Psoas muscle (tissue), 8 donors: ENCODE results near the gene SMAD1. TPM values are rescaled to one million over a fixed set of nuclear protein-coding genes. Genes with fewer than 3 reads are reported as not detected.
A peak's percentile ranks its signal among the peaks of the same experiment; 100 is the strongest.

Experiments
- ATAC-seq, 4 donors: fragments of 200-7000 bp; cut with Tn5 transposase; one replicate each; pipeline ENCODE4 v1.9.1; 2020; ENCODE audit warnings: moderate library complexity in 3 of 4, mild to moderate bottlenecking in 2 of 4
- DNase-seq, 2 donors: peaks; one replicate each; pipeline ENCODE4 v3.0.0-alpha.2; 2020
- H3K27ac ChIP-seq: fragments of 200-600 bp; one replicate; pipeline ENCODE4 v1.8.0; 2022
- H3K27me3 ChIP-seq, 3 donors: fragments of 200-600 bp in 1 of 3; one replicate each; pipeline versions ENCODE4 v1.6.1 to v1.8.0; 2013 to 2022; ENCODE audit warnings: low read length in 2 of 3, mild to moderate bottlenecking in 2 of 3, moderate library complexity in 1 of 3; ENCODE audit not compliant: insufficient read depth in 3 of 3
- H3K36me3 ChIP-seq, 2 donors: fragments of 200-600 bp in 1 of 2; one replicate each; pipeline versions ENCODE4 v1.6.1 to v1.8.0; 2013 to 2022; ENCODE audit warnings: low read depth in 1 of 2, mild to moderate bottlenecking in 1 of 2, moderate library complexity in 1 of 2; ENCODE audit not compliant: insufficient read depth in 1 of 2
- H3K4me1 ChIP-seq: fragments of 200-600 bp; one replicate; pipeline ENCODE4 v1.8.0; 2022
- H3K4me3 ChIP-seq: fragments of 200-600 bp; one replicate; pipeline ENCODE4 v1.8.0; 2022; ENCODE audit warnings: mild to moderate bottlenecking
- H3K9me3 ChIP-seq: fragments of 200-600 bp; one replicate; pipeline ENCODE4 v1.8.0; 2022
- WGBS, 3 donors: extraction: QIAGEN DNeasy Blood & Tissue Kit; methylation state at CpG; one replicate each; pipeline versions ENCODE4 v1.1.6 to v1.1.7; 2013; 5-methylcytosine and 5-hydroxymethylcytosine counted together
- intact Hi-C, 2 donors: fragments of 100-400 bp; cut with DNase I; formaldehyde crosslinking; loops; one replicate each; pipeline versions ENCODE4 v1.11.0 to v1.14.2; 2022
- polyA plus RNA-seq, 3 donors: library from polyadenylated mRNA; stranded (reverse); fragments of 200-250 nt; gene quantifications; one replicate each; pipeline ENCODE4 v1.2.3, GENCODE V29; 2013
- total RNA-seq, 4 donors: library from RNA; stranded (reverse); fragmentation: NEBNext Ultra II Directional in 2 of 4; extraction: Animal tissue kit (Norgen Biotek cat#: 25700) in 2 of 4; gene quantifications; one replicate each; pipeline versions ENCODE4 v1.2.1 to v1.2.4, GENCODE V29; 2021 to 2023
- TF ChIP-seq, protein P1 (sequence below): fragments of 200-600 bp; IDR thresholded peaks from one replicate; pipeline ENCODE4 v1.8.0; 2022; ENCODE audit warnings: antibody characterized with exemption
- donor health status: healthy with polysubstance abuse.
- donor health status: DM: no; HTN: no; CAD: no; lungs with moderate emphysema.
- donor health status: Bipolar disorder and iron deficiency.
- donor health status: healthy.
- donor health status: DM: yes; HTN: yes; CAD: no.
- donor health status: DM: no; HTN: no; CAD: no.
- donor health status: DM: no; HTN: no; CAD: no.
- donor health status: DM: yes; HTN: yes; CAD: no.

SMAD1 gene
- total and polyA plus RNA-seq, 7 donors: 5.0 to 30.6 (median 17.2) TPM

DNA sequence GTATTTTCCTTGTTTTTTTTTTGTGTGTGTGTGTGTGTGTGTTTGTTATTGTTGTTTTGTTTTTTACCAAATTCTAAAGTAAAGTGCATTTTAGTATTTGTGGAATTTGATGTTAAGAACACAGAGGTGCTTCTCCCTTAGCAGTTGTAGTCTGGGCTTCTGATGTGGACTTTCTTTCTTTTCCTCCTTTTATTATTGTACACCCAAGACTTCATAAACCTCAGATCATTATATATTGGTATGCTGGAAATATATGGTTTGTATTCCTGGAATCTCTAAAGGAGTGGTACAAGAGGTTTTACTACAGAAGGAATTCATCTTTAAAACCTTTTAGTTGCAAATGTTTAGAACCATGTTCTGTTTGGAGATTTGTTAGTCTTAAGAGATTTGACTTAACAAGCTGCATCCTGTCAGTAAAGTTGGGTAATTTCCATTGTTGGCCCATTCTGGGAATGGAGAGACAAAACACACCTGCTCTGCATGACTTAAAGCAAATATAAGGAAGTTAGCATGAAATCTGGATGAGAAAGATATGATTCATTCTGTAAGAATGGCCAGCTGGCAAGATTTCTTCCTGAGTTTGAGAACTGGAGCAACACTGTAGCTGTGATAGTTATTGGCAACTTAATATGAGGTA is 64.0 kb downstream of the SMAD1 start:
- intact Hi-C loops: loop anchor here in 1 of 2 donors (5.0 kb wide), 1 partner anchor 63 kb away; the partner anchor contains the start of gene SMAD1
- DNase-seq (no peak), ATAC-seq (peak in 1 of 4 donors; percentile 36)
- no peaks in the 10 kb centered on the region for H3K27me3 ChIP-seq
- H3K36me3 ChIP-seq: peaks cover 6 to 61% of the 10 kb centered on the region in 2 donors
- no peak overlapping the region for H3K4me3 ChIP-seq
- TF ChIP-seq, protein P1, sequence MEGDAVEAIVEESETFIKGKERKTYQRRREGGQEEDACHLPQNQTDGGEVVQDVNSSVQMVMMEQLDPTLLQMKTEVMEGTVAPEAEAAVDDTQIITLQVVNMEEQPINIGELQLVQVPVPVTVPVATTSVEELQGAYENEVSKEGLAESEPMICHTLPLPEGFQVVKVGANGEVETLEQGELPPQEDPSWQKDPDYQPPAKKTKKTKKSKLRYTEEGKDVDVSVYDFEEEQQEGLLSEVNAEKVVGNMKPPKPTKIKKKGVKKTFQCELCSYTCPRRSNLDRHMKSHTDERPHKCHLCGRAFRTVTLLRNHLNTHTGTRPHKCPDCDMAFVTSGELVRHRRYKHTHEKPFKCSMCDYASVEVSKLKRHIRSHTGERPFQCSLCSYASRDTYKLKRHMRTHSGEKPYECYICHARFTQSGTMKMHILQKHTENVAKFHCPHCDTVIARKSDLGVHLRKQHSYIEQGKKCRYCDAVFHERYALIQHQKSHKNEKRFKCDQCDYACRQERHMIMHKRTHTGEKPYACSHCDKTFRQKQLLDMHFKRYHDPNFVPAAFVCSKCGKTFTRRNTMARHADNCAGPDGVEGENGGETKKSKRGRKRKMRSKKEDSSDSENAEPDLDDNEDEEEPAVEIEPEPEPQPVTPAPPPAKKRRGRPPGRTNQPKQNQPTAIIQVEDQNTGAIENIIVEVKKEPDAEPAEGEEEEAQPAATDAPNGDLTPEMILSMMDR: no peak
- H3K4me1 ChIP-seq: peaks cover 8% of the 10 kb centered on the region
- H3K9me3 ChIP-seq: no peaks in the 10 kb centered on the region
- H3K27ac ChIP-seq: peak overlapping the region; percentile 17

DNA sequence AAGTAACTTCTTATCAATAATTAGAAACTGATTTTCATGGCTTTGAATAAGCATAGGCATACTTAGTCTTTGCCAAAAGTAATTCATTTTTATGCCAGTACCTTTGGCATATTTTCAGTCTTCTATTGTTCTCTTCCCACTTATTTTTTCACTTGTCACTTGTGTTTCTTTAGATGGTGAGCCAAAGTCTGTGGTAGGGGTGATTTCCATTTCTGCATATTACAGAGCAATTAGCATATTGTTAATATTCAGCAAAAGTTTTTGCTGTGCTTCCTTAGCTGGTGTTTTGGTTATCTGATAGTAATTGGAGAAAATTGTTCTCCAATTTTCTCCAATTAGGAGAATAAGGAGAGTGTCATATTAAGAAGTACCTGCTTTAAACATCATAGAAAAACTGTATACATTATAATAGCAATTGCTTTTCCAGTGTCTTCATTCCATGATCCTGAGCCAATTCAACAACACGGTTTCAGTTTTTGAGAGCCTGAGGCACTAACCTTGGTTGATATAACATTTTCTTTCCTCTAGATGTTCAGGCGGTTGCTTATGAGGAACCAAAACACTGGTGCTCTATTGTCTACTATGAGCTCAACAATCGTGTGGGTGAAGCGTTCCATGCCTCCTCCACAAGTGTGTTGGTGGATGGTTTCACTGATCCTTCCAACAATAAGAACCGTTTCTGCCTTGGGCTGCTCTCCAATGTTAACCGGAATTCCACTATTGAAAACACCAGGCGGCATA is 64.7 kb downstream of the SMAD1 start:
- no peaks in the 10 kb centered on the region for H3K9me3 ChIP-seq
- H3K27ac ChIP-seq: no peak overlapping the region
- DNase-seq: no peak
- TF ChIP-seq, protein P1: no peak
- intact Hi-C loops: loop anchor here in 1 of 2 donors (5.0 kb wide), 1 partner anchor 64 kb away; the partner anchor contains the start of gene SMAD1
- ATAC-seq: no peak
- peaks cover 8% of the 10 kb centered on the region for H3K4me1 ChIP-seq
- H3K36me3 ChIP-seq: peaks cover 6 to 57% of the 10 kb centered on the region in 2 donors
- WGBS, 3 donors: 47 to 54% (median 52%) methylated on average over 7 of the region's 7 CpGs
- H3K27me3 ChIP-seq: no peaks in the 10 kb centered on the region
- no peak overlapping the region for H3K4me3 ChIP-seq

DNA sequence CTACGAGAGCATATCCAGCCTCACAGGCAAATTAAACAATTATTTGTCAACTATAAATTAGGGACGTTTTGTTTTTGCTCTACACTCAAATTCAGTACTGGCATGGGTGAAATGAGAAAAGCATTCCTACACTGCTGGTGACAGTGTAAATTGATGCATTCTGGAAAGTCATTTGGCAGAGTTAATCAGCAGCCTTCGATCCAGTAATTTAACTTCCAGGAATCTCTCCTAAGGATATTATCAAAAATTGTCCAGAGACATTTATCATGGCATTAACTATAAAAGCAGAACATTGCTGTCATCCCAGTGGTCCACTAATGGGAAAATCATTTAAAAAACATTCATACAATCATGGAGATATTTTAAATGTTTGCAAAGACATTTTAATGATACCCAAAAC is 70.0 kb downstream of the SMAD1 start:
- Histone ChIP-seq H3K36me3 (peaks cover 4 to 59% of the 10 kb centered on the region in 2 donors), H3K4me3 (no peak overlapping the region), H3K27ac (no peak overlapping the region), H3K9me3 (no peaks in the 10 kb centered on the region), H3K27me3 (no peaks in the 10 kb centered on the region), H3K4me1 (no peaks in the 10 kb centered on the region)
- TF ChIP-seq, protein P1: no peak
- ATAC-seq (no peak), DNase-seq (no peak)
- WGBS, 3 donors: 22 to 24% (median 24%) methylated on average over 3 of the region's 3 CpGs
- intact Hi-C loops: no loop called here

DNA sequence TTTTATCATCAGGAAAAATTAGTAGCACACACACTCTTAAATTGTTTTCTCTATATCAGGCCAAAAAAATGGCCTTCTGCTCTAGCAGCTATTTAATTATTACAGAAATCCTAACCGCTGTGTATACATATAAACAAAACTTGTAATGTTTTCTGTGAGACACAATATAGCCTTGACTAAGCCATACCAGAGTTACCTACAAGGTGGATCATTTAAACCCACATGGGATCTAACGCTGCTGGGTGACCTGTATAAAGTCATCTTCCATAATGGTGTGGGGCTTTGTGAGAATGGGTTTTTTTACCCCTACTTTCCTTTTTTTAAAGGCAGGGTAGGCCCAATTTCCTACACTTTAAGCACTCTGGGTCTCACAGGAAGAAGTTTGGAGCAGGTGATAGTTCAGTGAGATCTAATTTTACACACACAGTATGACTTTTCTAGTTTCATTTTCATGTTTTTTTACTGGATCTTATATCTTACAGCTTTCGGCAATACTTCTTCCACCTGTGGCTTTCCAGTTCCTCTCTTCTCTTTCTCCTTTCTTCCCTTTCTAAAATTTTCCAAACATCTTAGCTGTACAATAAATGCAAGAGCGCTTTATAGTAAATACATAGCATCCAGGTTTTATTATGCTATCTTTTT is 70.6 kb downstream of the SMAD1 start:
- H3K4me1 ChIP-seq: no peaks in the 10 kb centered on the region
- TF ChIP-seq, protein P1: no peak
- H3K27me3 ChIP-seq: no peaks in the 10 kb centered on the region
- no peak for DNase-seq
- H3K9me3 ChIP-seq: no peaks in the 10 kb centered on the region
- H3K27ac ChIP-seq: peak overlapping the region; percentile 4
- H3K36me3 ChIP-seq: peaks cover 2 to 58% of the 10 kb centered on the region in 2 donors
- H3K4me3 ChIP-seq: no peak overlapping the region
- ATAC-seq: no peak
- intact Hi-C loops: no loop called here
- WGBS, 3 donors: 84 to 89% (median 88%) methylated on average over 4 of the region's 4 CpGs
